ENCODE measurements around the gene MOV10.
"Not testable (repeated sequence)": the region's sequence is repeated elsewhere in the genome, so short reads cannot be mapped to it uniquely, and the experiment has no call there.

DNA sequence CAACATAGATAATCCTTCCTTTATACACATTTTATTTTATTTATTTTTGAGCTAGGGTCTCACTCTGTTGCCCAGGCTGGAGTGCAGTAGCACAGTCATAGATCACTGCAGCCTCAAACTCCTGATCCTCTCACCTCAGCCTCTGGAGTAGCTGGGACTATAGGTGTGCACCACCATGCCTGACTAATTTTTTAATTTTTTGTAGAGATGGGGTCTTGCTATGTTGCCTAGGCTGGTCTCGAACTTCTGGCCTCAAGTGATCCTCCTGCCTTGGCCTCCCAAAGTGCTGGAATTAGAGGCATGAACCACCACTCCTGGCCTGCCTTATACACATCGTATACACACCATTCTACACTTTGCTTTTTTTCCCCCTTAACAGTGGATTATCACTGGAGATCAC lies 46.8 kb downstream of the MOV10 start:
- TF ChIP-seq EP300 (conservative IDR thresholded peaks at IDR 0.05; ENCODE audit: poor library complexity, severe bottlenecking); POLR2AphosphoS5 (IDR thresholded peaks at IDR 0.05); EZH2 (IDR thresholded peaks at IDR 0.05; ENCODE audit: borderline replicate concordance, insufficient read depth, low read length, poor library complexity, severe bottlenecking): not testable (repeated sequence)
- TF ChIP-seq, protein P1, sequence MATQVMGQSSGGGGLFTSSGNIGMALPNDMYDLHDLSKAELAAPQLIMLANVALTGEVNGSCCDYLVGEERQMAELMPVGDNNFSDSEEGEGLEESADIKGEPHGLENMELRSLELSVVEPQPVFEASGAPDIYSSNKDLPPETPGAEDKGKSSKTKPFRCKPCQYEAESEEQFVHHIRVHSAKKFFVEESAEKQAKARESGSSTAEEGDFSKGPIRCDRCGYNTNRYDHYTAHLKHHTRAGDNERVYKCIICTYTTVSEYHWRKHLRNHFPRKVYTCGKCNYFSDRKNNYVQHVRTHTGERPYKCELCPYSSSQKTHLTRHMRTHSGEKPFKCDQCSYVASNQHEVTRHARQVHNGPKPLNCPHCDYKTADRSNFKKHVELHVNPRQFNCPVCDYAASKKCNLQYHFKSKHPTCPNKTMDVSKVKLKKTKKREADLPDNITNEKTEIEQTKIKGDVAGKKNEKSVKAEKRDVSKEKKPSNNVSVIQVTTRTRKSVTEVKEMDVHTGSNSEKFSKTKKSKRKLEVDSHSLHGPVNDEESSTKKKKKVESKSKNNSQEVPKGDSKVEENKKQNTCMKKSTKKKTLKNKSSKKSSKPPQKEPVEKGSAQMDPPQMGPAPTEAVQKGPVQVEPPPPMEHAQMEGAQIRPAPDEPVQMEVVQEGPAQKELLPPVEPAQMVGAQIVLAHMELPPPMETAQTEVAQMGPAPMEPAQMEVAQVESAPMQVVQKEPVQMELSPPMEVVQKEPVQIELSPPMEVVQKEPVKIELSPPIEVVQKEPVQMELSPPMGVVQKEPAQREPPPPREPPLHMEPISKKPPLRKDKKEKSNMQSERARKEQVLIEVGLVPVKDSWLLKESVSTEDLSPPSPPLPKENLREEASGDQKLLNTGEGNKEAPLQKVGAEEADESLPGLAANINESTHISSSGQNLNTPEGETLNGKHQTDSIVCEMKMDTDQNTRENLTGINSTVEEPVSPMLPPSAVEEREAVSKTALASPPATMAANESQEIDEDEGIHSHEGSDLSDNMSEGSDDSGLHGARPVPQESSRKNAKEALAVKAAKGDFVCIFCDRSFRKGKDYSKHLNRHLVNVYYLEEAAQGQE (IDR thresholded peaks at IDR 0.05; ENCODE audit: borderline replicate concordance), result not testable (repeated sequence)
- TF ChIP-seq, protein P2, sequence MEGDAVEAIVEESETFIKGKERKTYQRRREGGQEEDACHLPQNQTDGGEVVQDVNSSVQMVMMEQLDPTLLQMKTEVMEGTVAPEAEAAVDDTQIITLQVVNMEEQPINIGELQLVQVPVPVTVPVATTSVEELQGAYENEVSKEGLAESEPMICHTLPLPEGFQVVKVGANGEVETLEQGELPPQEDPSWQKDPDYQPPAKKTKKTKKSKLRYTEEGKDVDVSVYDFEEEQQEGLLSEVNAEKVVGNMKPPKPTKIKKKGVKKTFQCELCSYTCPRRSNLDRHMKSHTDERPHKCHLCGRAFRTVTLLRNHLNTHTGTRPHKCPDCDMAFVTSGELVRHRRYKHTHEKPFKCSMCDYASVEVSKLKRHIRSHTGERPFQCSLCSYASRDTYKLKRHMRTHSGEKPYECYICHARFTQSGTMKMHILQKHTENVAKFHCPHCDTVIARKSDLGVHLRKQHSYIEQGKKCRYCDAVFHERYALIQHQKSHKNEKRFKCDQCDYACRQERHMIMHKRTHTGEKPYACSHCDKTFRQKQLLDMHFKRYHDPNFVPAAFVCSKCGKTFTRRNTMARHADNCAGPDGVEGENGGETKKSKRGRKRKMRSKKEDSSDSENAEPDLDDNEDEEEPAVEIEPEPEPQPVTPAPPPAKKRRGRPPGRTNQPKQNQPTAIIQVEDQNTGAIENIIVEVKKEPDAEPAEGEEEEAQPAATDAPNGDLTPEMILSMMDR (IDR thresholded peaks at IDR 0.05; ENCODE audit: poor library complexity, severe bottlenecking), result not testable (repeated sequence)
